ENCODE measurements around the gene STAG3. TPM values are rescaled to one million over a fixed set of nuclear protein-coding genes. Genes with fewer than 3 reads are reported as not detected.
"Not testable (repeated sequence)": the region's sequence is repeated elsewhere in the genome, so short reads cannot be mapped to it uniquely, and the experiment has no call there.

The STAG3 gene
- total RNA-seq, 4 donors from 2014 or later: 0.13 to 5.5 TPM; not detected in 2

GRCh38 chr7:100221767-100222444 lies 44.2 kb downstream of the STAG3 start:
- H3K27me3 ChIP-seq: no peaks in the 10 kb centered on the region
- H3K4me3 ChIP-seq: no peak overlapping the region
- no peaks in the 10 kb centered on the region for H3K9me3 ChIP-seq
- peak overlapping the region in 3 of 4 donors; percentile 7 to 47 (median 46) for H3K27ac ChIP-seq
- DNase-seq (no peak), ATAC-seq (no peak)
- no peak for TF ChIP-seq CTCF (IDR thresholded peaks at IDR 0.05 in 4 of 5, conservative IDR thresholded peaks at IDR 0.05 in 1 of 5)
- TF ChIP-seq POLR2A (IDR thresholded peaks at IDR 0.05): no peak
- peaks cover 0 to 5% of the 10 kb centered on the region in 2 donors for H3K4me1 ChIP-seq
- H3K36me3 ChIP-seq: peaks cover 0 to 34% of the 10 kb centered on the region in 2 donors
- in situ Hi-C loops (cut with MboI; ENCODE audit: low sequenced_read_pairs in 4 of 4): no loop called here
- intact Hi-C loops (cut with DNase I; ENCODE audit: low total_unique reads): no loop called here

GRCh38 chr7:100222445-100223132 lies 44.9 kb downstream of the STAG3 start:
- Histone ChIP-seq H3K27me3 (no peaks in the 10 kb centered on the region), H3K4me1 (peaks cover 4 to 9% of the 10 kb centered on the region in 2 donors), H3K9me3 (no peaks in the 10 kb centered on the region), H3K27ac (peak overlapping the region in 2 of 4 donors; percentile 7 to 46), H3K36me3 (peaks cover 0 to 34% of the 10 kb centered on the region in 2 donors), H3K4me3 (no peak overlapping the region)
- TF ChIP-seq POLR2A (IDR thresholded peaks at IDR 0.05) (no peak), CTCF (IDR thresholded peaks at IDR 0.05 in 4 of 5, conservative IDR thresholded peaks at IDR 0.05 in 1 of 5) (no peak)
- ATAC-seq (no peak), DNase-seq (no peak)
- in situ Hi-C loops (cut with MboI; ENCODE audit: low sequenced_read_pairs in 4 of 4) (no loop called here), intact Hi-C loops (cut with DNase I; ENCODE audit: low total_unique reads) (no loop called here)

GRCh38 chr7:100223376-100223927 lies 45.7 kb downstream of the STAG3 start:
- DNase-seq; ATAC-seq; H3K4me1 ChIP-seq; H3K9me3 ChIP-seq; H3K27me3 ChIP-seq; H3K4me3 ChIP-seq; intact Hi-C loops (cut with DNase I; ENCODE audit: low total_unique reads); in situ Hi-C loops (cut with MboI; ENCODE audit: low sequenced_read_pairs in 4 of 4): not testable (repeated sequence)
- H3K27ac ChIP-seq: peak overlapping the region in 2 of 4 donors; percentile 14 to 33
- peaks cover 0 to 34% of the 10 kb centered on the region in 2 donors for H3K36me3 ChIP-seq

GRCh38 chr7:100224891-100225290 lies 47.2 kb downstream of the STAG3 start:
- H3K9me3 ChIP-seq; ATAC-seq; H3K4me1 ChIP-seq; H3K27me3 ChIP-seq; in situ Hi-C loops (cut with MboI; ENCODE audit: low sequenced_read_pairs in 4 of 4); intact Hi-C loops (cut with DNase I; ENCODE audit: low total_unique reads); DNase-seq; H3K4me3 ChIP-seq: not testable (repeated sequence)
- Histone ChIP-seq H3K27ac (peak overlapping the region in 1 of 4 donors; percentile 54), H3K36me3 (peaks cover 0 to 39% of the 10 kb centered on the region in 2 donors)

GRCh38 chr7:100234660-100235317 lies 57.1 kb downstream of the STAG3 start:
- Histone ChIP-seq H3K27ac (peak overlapping the region; percentile 98 to 100 (median 98)), H3K4me1 (peaks cover 33 to 43% of the 10 kb centered on the region in 2 donors), H3K36me3 (peaks cover 0 to 18% of the 10 kb centered on the region in 2 donors)
- intact Hi-C loops (cut with DNase I; ENCODE audit: low total_unique reads): loop anchor here (5.0 kb wide), 1 partner anchor 38 kb away; no protein-coding TSS in a partner anchor
- H3K27me3 ChIP-seq; H3K9me3 ChIP-seq; in situ Hi-C loops (cut with MboI; ENCODE audit: low sequenced_read_pairs in 4 of 4); DNase-seq; H3K4me3 ChIP-seq; ATAC-seq: not testable (repeated sequence)

- in situ Hi-C loops (cut with MboI; ENCODE audit: low sequenced_read_pairs in 4 of 4); H3K36me3 ChIP-seq; H3K27me3 ChIP-seq; H3K9me3 ChIP-seq; ATAC-seq; H3K4me3 ChIP-seq: not testable (repeated sequence)
- peak overlapping the region; percentile 98 to 100 (median 98) for H3K27ac ChIP-seq
- peaks cover 49 to 85% of the 10 kb centered on the region in 2 donors for H3K4me1 ChIP-seq
- peak in 1 of 2 donors; percentile 51 for DNase-seq
- intact Hi-C loops (cut with DNase I; ENCODE audit: low total_unique reads): loop anchor here (5.0 kb wide), 1 partner anchor 32 kb away; no protein-coding TSS in a partner anchor
Measured at GRCh38 chr7:100239975-100240374, 62.3 kb downstream of the STAG3 start.

Data from gastrocnemius medialis (tissue), 4 donors.